Lower lobe of right lung (tissue), 2 donors: ENCODE data around the gene MEX3D. TPM values are rescaled to one million over a fixed set of nuclear protein-coding genes. Genes with fewer than 3 reads are reported as not detected.
"Not testable (repeated sequence)": the region's sequence is repeated elsewhere in the genome, so short reads cannot be mapped to it uniquely, and the experiment has no call there.

ENCODE experiments used
- ATAC-seq, 2 donors: fragments of 200-7000 bp; cut with Tn5 transposase; one replicate each; pipeline ENCODE4 v1.9.1; 2020 to 2022; ENCODE audit warnings: mild to moderate bottlenecking in 2 of 2, moderate library complexity in 2 of 2
- DNase-seq: peaks from one replicate; pipeline ENCODE4 v3.0.0-alpha.2; 2020
- H3K27ac ChIP-seq: fragments of 200-600 bp; one replicate; pipeline ENCODE4 v1.8.0; 2022
- H3K27me3 ChIP-seq: fragments of 200-600 bp; one replicate; pipeline ENCODE4 v1.8.0; 2022; ENCODE audit warnings: low read depth
- H3K36me3 ChIP-seq: fragments of 200-600 bp; one replicate; pipeline ENCODE4 v1.8.0; 2022; ENCODE audit warnings: mild to moderate bottlenecking
- H3K4me1 ChIP-seq: fragments of 200-600 bp; one replicate; pipeline ENCODE4 v1.8.0; 2022
- H3K4me3 ChIP-seq: fragments of 200-600 bp; one replicate; pipeline ENCODE4 v1.8.0; 2022; ENCODE audit warnings: mild to moderate bottlenecking
- H3K9me3 ChIP-seq: fragments of 200-600 bp; one replicate; pipeline ENCODE4 v1.8.0; 2022
- intact Hi-C: fragments of 100-400 bp; cut with DNase I; formaldehyde crosslinking; loops from one replicate; pipeline ENCODE4 v1.11.0; 2022
- total RNA-seq: library from RNA; stranded (reverse); fragmentation: NEBNext Ultra II Directional; extraction: Animal tissue kit (Norgen Biotek cat#: 25700); gene quantifications from one replicate; pipeline ENCODE4 v1.2.1, GENCODE V29; 2021
- TF ChIP-seq, protein P1 (sequence below): fragments of 200-600 bp; IDR thresholded peaks from one replicate; pipeline ENCODE4 v1.8.0; 2022; ENCODE audit warnings: antibody characterized with exemption, mild to moderate bottlenecking
- donor health status: DM: no; HTN: yes; CAD: no; lungs with severe emphysema.

Gene MEX3D
- total RNA-seq, 1 donor from 2014 or later, result 18.5 TPM

DNA sequence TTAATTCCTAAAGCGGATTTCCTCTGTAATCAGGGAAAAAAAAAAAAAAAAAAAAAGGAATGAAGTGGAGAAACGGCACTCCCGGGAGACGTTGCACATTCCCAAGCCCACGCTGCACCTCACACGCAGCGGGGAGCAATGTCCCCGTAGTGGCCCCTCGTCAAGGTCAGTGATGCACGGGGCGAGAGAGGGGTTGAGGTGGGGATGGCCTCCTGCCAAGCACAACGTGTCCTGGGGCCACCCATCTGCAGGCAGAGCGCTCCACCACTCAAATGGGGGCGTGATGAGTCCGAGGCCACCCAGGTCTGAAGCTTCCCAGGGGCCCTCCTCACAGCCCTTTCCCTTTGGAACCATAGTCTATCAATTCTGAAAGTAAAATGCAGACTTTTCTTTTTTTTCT is 29.1 kb downstream of the MEX3D start:
- DNase-seq (no peak), ATAC-seq (no peak)
- no peak overlapping the region for H3K27ac ChIP-seq
- peaks cover 42% of the 10 kb centered on the region for H3K27me3 ChIP-seq
- TF ChIP-seq, protein P1, sequence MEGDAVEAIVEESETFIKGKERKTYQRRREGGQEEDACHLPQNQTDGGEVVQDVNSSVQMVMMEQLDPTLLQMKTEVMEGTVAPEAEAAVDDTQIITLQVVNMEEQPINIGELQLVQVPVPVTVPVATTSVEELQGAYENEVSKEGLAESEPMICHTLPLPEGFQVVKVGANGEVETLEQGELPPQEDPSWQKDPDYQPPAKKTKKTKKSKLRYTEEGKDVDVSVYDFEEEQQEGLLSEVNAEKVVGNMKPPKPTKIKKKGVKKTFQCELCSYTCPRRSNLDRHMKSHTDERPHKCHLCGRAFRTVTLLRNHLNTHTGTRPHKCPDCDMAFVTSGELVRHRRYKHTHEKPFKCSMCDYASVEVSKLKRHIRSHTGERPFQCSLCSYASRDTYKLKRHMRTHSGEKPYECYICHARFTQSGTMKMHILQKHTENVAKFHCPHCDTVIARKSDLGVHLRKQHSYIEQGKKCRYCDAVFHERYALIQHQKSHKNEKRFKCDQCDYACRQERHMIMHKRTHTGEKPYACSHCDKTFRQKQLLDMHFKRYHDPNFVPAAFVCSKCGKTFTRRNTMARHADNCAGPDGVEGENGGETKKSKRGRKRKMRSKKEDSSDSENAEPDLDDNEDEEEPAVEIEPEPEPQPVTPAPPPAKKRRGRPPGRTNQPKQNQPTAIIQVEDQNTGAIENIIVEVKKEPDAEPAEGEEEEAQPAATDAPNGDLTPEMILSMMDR, result no peak
- H3K4me3 ChIP-seq, result no peak overlapping the region
- intact Hi-C loops, result no loop called here
- H3K36me3 ChIP-seq, result no peaks in the 10 kb centered on the region
- no peaks in the 10 kb centered on the region for H3K9me3 ChIP-seq
- no peaks in the 10 kb centered on the region for H3K4me1 ChIP-seq

DNA sequence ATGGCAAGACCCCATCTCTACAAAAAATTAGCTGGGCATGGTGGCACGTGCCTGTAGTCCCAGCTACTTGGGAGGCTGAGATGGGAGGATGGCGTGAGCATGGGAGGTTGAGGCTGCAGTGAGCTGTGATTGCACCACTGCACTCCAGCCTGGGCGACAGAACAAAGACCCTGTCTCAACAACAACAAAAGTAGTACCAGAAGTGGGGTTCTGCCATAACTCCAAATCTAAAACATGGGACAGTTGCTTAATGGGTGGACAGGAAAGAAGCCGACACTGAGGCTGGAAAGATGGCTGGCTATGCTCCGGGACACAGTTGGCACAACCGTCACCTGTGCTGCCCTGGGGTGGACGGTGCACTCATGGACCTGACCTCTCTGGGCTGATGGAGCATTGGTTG is 32.4 kb downstream of the MEX3D start:
- H3K36me3 ChIP-seq, H3K4me3 ChIP-seq, DNase-seq, H3K4me1 ChIP-seq, intact Hi-C loops, ATAC-seq, H3K27ac ChIP-seq, H3K9me3 ChIP-seq: not testable (repeated sequence)
- peaks cover 34% of the 10 kb centered on the region for H3K27me3 ChIP-seq

DNA sequence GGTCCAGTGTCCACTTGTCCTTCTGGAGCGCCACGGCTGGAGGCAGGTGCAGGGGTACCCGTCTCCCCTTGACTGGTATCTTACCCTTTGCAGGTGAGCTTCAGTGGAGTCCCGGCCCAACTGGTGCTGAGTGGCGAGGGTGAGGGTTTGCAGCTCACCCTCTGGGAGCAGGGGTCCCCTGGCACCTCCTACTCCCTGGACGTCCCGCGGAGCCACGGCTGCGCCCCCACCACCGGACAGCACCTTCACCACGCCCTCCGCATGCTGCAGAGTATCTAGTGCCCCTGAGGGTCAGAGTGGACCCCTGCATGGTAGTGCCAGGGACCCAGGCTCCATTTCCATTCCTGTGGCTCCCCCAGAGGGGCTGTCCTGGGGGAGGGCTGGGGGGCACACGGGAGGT is 33.2 kb downstream of the MEX3D start:
- Histone ChIP-seq H3K36me3 (no peaks in the 10 kb centered on the region), H3K27me3 (peaks cover 27% of the 10 kb centered on the region), H3K4me1 (no peaks in the 10 kb centered on the region), H3K4me3 (no peak overlapping the region), H3K9me3 (no peaks in the 10 kb centered on the region), H3K27ac (no peak overlapping the region)
- DNase-seq (no peak), ATAC-seq (no peak)
- intact Hi-C loops, result no loop called here
- TF ChIP-seq, protein P1, result no peak

DNA sequence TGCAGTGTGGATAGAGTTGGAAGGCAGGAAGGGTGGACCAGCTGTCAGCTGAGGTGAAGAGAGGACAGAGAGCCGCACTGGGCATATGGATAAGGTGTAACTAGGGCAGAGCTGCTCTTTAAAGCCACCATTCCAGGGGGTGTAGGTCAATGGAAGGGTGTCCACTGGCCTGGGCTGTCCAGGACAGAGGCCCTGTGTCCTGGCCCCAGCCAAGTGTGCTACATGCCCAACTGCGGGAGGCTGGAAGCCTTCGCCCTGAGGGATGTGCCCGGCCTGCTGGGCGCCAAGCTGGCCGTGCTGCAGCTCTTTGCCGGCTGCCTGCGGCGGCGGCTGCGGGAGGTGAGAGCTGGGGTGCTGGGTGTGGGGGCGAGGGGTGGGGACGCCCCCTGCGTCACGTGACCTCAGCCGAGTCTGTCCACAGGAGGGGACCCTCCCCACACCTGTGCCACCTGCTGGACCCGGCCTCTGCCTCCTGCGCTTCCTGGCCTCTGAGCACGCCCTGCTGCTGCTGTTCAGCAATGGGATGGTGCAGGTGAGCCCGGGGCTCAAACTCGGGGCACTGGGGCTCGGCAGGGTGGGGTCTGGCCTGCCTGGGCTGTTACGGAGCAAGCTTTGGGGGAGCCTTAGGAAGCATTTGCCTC is 34.5 kb downstream of the MEX3D start:
- intact Hi-C loops, result no loop called here

DNA sequence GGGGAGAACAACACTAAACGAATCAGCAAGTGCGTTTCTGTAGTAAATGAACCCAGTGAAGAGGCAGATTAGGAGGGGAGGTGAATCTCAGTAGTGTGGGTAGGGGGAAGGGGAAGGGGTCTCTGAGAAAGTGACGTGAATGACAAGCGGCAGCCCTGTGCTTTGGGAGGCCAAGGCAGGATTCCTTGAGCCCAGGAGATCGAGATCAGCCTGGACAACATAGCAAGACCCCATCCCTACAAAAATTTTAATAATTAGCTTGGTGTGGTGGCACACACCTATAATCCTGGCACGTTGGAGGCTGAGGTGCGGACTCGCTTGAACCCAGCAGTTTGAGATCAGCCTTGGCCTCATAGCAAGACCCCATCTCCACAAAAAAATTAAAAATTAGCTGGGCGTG is 36.1 kb downstream of the MEX3D start:
- H3K4me1 ChIP-seq, result no peaks in the 10 kb centered on the region
- TF ChIP-seq, protein P1, result no peak
- no peak for DNase-seq
- intact Hi-C loops, result no loop called here
- no peaks in the 10 kb centered on the region for H3K36me3 ChIP-seq
- peaks cover 24% of the 10 kb centered on the region for H3K27me3 ChIP-seq
- H3K9me3 ChIP-seq, result no peaks in the 10 kb centered on the region
- no peak overlapping the region for H3K27ac ChIP-seq
- no peak for ATAC-seq
- no peak overlapping the region for H3K4me3 ChIP-seq

More for the DNA sequence above, 34.5 kb downstream of the MEX3D start:
- H3K4me1 ChIP-seq, result no peaks in the 10 kb centered on the region
- peaks cover 26% of the 10 kb centered on the region for H3K27me3 ChIP-seq
- no peak overlapping the region for H3K4me3 ChIP-seq
- H3K27ac ChIP-seq, result no peak overlapping the region
- DNase-seq, result no peak
- TF ChIP-seq, protein P1, result no peak
- ATAC-seq, result no peak
- H3K9me3 ChIP-seq, result no peaks in the 10 kb centered on the region
- no peaks in the 10 kb centered on the region for H3K36me3 ChIP-seq

DNA sequence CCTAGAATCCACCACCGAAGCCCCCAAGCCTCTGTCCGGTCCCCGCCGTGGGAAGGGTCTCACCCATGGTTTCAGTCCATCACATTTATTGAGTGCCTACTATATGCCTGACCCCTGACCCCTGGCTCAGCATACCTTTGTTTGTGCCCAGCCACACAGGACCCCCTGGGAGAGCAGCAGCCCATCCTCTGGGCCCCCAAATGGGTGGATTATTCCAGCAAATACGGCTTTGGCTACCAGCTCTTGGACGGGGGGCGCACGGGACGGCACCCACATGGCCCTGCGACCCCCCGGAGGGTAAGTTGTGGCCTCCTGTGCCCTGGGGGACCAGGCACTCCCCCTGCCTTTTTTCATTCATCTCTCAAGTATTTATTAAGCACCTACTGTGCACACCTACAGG is 36.5 kb downstream of the MEX3D start:
- TF ChIP-seq, protein P1, result no peak
- Histone ChIP-seq H3K27ac (no peak overlapping the region), H3K27me3 (peaks cover 25% of the 10 kb centered on the region), H3K9me3 (no peaks in the 10 kb centered on the region), H3K4me3 (no peak overlapping the region), H3K4me1 (no peaks in the 10 kb centered on the region), H3K36me3 (no peaks in the 10 kb centered on the region)
- ATAC-seq, result no peak
- intact Hi-C loops, result no loop called here
- no peak for DNase-seq

DNA sequence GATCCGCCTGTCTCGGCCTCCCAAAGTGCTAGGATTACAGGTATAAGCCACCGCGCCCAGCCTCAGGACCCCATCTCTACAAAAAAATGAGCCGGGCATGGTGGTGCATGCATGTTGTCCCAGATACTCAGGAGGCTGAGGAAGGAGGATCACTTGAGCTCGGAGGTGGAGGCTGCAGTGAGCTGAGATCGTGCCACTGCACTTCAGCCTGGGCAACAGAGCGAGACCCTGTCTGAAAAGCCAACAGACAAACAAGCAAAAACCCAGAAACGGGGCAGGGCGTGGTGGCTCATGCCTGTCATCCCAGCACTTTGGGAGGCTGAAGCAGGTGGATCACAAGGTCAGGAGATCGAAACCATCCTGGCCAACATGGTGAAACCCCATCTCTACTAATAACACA is 37.3 kb downstream of the MEX3D start:
- intact Hi-C loops, H3K4me1 ChIP-seq, H3K4me3 ChIP-seq, ATAC-seq, DNase-seq, H3K27ac ChIP-seq, H3K9me3 ChIP-seq, H3K36me3 ChIP-seq: not testable (repeated sequence)
- H3K27me3 ChIP-seq, result peaks cover 32% of the 10 kb centered on the region
